HepG2 (cell line): ENCODE results near the gene CCM2. TPM values are rescaled to one million over a fixed set of nuclear protein-coding genes. Genes with fewer than 3 reads are reported as not detected.

Experiments
- ATAC-seq: fragments of 200-7000 bp; cut with Tn5 transposase; 3 replicates; pipeline ENCODE4 v1.9.1; 2020; ENCODE audit warnings: mild to moderate bottlenecking, moderate library complexity
- BruUV-seq: library from RNA; stranded (reverse); fragments of 400-500 nt; replicated peaks from 2 replicates; lab custom pipeline; 2021; lab: Mats Ljungman, UMichigan
- CTCF ChIA-PET: fragments of 300-600 bp; formaldehyde crosslinking; extraction: SDS; loops from one replicate; lab custom pipeline; 2021; ENCODE audit warnings: low total read pairs, inconsistent platforms, low intra/inter-chr PET ratio; lab: Yijun Ruan, JAX
- POLR2A ChIA-PET: fragments of 350-600 bp; sonication (Branson Sonifier 250); formaldehyde crosslinking; loops from one replicate; lab custom pipeline; 2020; ENCODE audit warnings: antibody characterized with exemption, inconsistent platforms; lab: Yijun Ruan, JAX
- DNase-seq: peaks from one replicate; pipeline ENCODE4 v3.0.0-alpha.2; 2015; ENCODE audit warnings: low spot score
- FAIRE-seq: peaks from 3 replicates; lab custom pipeline; 2011; peaks lifted over from hg19 to GRCh38; lab: Jason Lieb, UNC
- H2AFZ ChIP-seq: one replicate; pipeline ENCODE4 v1.6.1; 2011; ENCODE audit warnings: low read length, inconsistent platforms
- H3K27ac ChIP-seq: fragments of 300-600 bp; 3 replicates; pipeline ENCODE4 v1.8.0; 2011; ENCODE audit warnings: mixed run types, mild to moderate bottlenecking, mixed read lengths, low read length, inconsistent platforms; ENCODE audit not compliant: insufficient read depth; ENCODE audit errors: extremely low read length
- H3K27me3 ChIP-seq, 2 experiments: fragments of 200-600 bp in 1 of 2; 2 replicates in 1 of 2; 3 replicates in 1 of 2; pipeline versions ENCODE4 v1.6.0 to v1.8.0; 2011; ENCODE audit warnings: low read length in 2 of 2, mild to moderate bottlenecking in 2 of 2, moderate library complexity in 2 of 2, inconsistent platforms in 1 of 2; ENCODE audit not compliant: insufficient read depth in 2 of 2, control insufficient read depth in 1 of 2
- H3K36me3 ChIP-seq, 2 experiments: fragments of 200-600 bp in 1 of 2; replicated peaks in 1 of 2; 2 replicates in 1 of 2; 3 replicates in 1 of 2; pipeline versions ENCODE4 v1.5.1 to v1.8.0; 2011; ENCODE audit warnings: low read length in 2 of 2, inconsistent platforms in 1 of 2; ENCODE audit not compliant: insufficient read depth in 2 of 2, control insufficient read depth in 1 of 2
- H3K4me1 ChIP-seq: 2 replicates; pipeline ENCODE4 v1.5.1; 2012; ENCODE audit warnings: low read length, inconsistent platforms; ENCODE audit not compliant: insufficient read depth
- H3K4me2 ChIP-seq: 2 replicates; pipeline ENCODE4 v1.6.0; 2011; ENCODE audit warnings: low read depth, low read length, inconsistent platforms
- H3K4me3 ChIP-seq, 3 experiments: fragments of 200-600 bp in 1 of 3; sonication (generic), shearing (Covaris generic) in 1 of 3; replicated peaks in 1 of 3; 2 replicates each; pipeline ENCODE4 v1.5.1; 2011 to 2016; ENCODE audit warnings: low read length in 3 of 3, inconsistent platforms in 2 of 3, low read depth in 2 of 3, mild to moderate bottlenecking in 2 of 3, control low read depth in 1 of 3, mixed read lengths in 1 of 3; ENCODE audit not compliant: insufficient read depth in 1 of 3
- H3K79me2 ChIP-seq: one replicate; pipeline ENCODE4 v1.6.1; 2011; ENCODE audit warnings: low read length, inconsistent platforms; ENCODE audit not compliant: insufficient read depth
- H3K9ac ChIP-seq: 2 replicates; pipeline ENCODE4 v1.6.0; 2011; ENCODE audit warnings: mild to moderate bottlenecking, low read depth, low read length, inconsistent platforms; ENCODE audit not compliant: insufficient read depth
- H3K9me3 ChIP-seq: 2 replicates; pipeline ENCODE4 v1.5.1; 2012; ENCODE audit warnings: mild to moderate bottlenecking, low read length
- H4K20me1 ChIP-seq: 2 replicates; pipeline ENCODE4 v1.6.0; 2011; ENCODE audit warnings: inconsistent platforms, mild to moderate bottlenecking, low read length, moderate library complexity; ENCODE audit not compliant: insufficient read depth
- ATM ChIP-seq: fragments of 450-650 bp; IDR thresholded peaks from 2 replicates; pipeline ENCODE4 v1.7.1; 2017; ENCODE audit warnings: mild to moderate bottlenecking, borderline replicate concordance
- HOXA3 ChIP-seq: sonication (generic); formaldehyde crosslinking; IDR thresholded peaks from 2 replicates; pipeline ENCODE4 v1.5.0; 2020; ENCODE audit warnings: missing genetic modification reagents
- MXD3 ChIP-seq: IDR thresholded peaks from 2 replicates; pipeline ENCODE4 v1.6.1; 2016; ENCODE audit warnings: mild to moderate bottlenecking, missing biosample characterization, missing genetic modification reagents
- NR3C1 ChIP-seq: sonication (generic); formaldehyde crosslinking; IDR thresholded peaks from 2 replicates; pipeline ENCODE4 v1.4.0; 2020; ENCODE audit warnings: missing genetic modification reagents
- ZNF570 ChIP-seq: sonication (generic); formaldehyde crosslinking; IDR thresholded peaks from 2 replicates; pipeline ENCODE4 v1.4.0; 2020; ENCODE audit warnings: mild to moderate bottlenecking, missing genetic modification reagents, borderline replicate concordance
- WGBS: methylation state at CpG from one replicate; pipeline ENCODE4 v1.1.6; 2017; ENCODE audit warnings: low lambda C conversion rate; 5-methylcytosine and 5-hydroxymethylcytosine counted together
- in situ Hi-C: cut with HindIII; loops from 2 replicates; pipeline ENCODE4 v1.10.0; 2017; ENCODE audit warnings: low pct_unique_long_range_greater_than_20kb; ENCODE audit not compliant: extremely low pct_ligation_motif_present
- intact Hi-C: fragments of 100-400 bp; cut with micrococcal nuclease; formaldehyde crosslinking; loops from one replicate; pipeline ENCODE4 v1.10.0; 2022; ENCODE audit not compliant: unreplicated experiment
- polyA plus RNA-seq, 8 experiments: library from polyadenylated mRNA; depleted of rRNA in 3 of 8; stranded (reverse) in 7 of 8; unstranded in 1 of 8; fragments of >200 nt; fragmentation: Illumina TruSeq in 4 of 8; extraction: Trizol in 4 of 8; gene quantifications; 2 replicates each; pipeline versions ENCODE4 v1.2.1 to v1.2.3, GENCODE V29; 2011 to 2016; ENCODE audit warnings: low read depth in 4 of 8, missing spikeins in 1 of 8, mixed read lengths in 1 of 8; ENCODE audit not compliant: insufficient read depth in 1 of 8
- total RNA-seq, 5 experiments: library from RNA; depleted of rRNA; stranded (reverse); fragments of >200 nt; fragmentation: Illumina TruSeq; extraction: Trizol; gene quantifications; 2 replicates each; pipeline ENCODE4 v1.2.3, GENCODE V29; 2016; ENCODE audit warnings: low read depth in 1 of 5

The CCM2 gene
- total and polyA plus RNA-seq, 2 of the 13 experiments (the other 11 are each of a cell fraction or from before 2014, with no cell fraction given): 13.7 to 15.8 TPM

- Histone ChIP-seq H4K20me1 (no peaks in the 10 kb centered on the region), H3K79me2 (no peaks in the 10 kb centered on the region), H3K36me3 (peaks cover 9 to 32% of the 10 kb centered on the region in 2 experiments; a peak in 3 of 5 replicates), H3K9ac (no peak overlapping the region), H3K4me2 (no peak overlapping the region), H3K27me3 (no peaks in the 10 kb centered on the region), H3K9me3 (no peaks in the 10 kb centered on the region), H3K4me3 (no peak overlapping the region), H3K4me1 (no peaks in the 10 kb centered on the region), H2AFZ (no peak overlapping the region), H3K27ac (no peak overlapping the region)
- FAIRE-seq: no peak
- ATAC-seq: no peak
- in situ Hi-C loops (no loop called here), intact Hi-C loops (no loop called here)
- no peak for DNase-seq
- 98% methylated on average over 9 of the region's 13 CpGs for WGBS
- ChIA-PET POLR2A (interaction anchor here (1.4 kb wide), 1 partner anchor 39 kb away, joined by 3 read pairs; the partner anchor contains the start of gene TBRG4), CTCF (no interaction called here)
- no TSS peak for BruUV-seq
- TF ChIP-seq HOXA3 (CRISPR knock-in tag): no peak
- TF ChIP-seq MXD3 (CRISPR knock-in tag): no peak
- no peak for TF ChIP-seq ZNF570 (CRISPR knock-in tag)
- TF ChIP-seq NR3C1 (CRISPR knock-in tag): no peak
- no peak for TF ChIP-seq ATM
Measured at GRCh38 chr7:45072131-45073030, 72.4 kb downstream of the CCM2 start.
